WTC11 (cell line): ENCODE results near the gene PHF13.

ENCODE experiments used
- TP53 ChIP-seq: sonication (generic); formaldehyde crosslinking; IDR thresholded peaks from 2 replicates; pipeline ENCODE4 v1.8.1; 2023; ENCODE audit warnings: mild to moderate bottlenecking, missing genetic modification reagents
- TF ChIP-seq, protein P1 (sequence below): sonication (generic); formaldehyde crosslinking; IDR thresholded peaks from 2 replicates; pipeline ENCODE4 v1.8.1; 2022; ENCODE audit warnings: low read depth, missing genetic modification reagents, borderline replicate concordance
- TF ChIP-seq, protein P2 (sequence below): sonication (generic); formaldehyde crosslinking; IDR thresholded peaks from 2 replicates; pipeline ENCODE4 v1.8.0; 2023; ENCODE audit warnings: missing genetic modification reagents, mild to moderate bottlenecking, borderline replicate concordance
- TF ChIP-seq, protein P3 (sequence below): fragments of 250-450 bp; sonication (Bioruptor Pico); IDR thresholded peaks from 2 replicates; pipeline ENCODE4 v1.9.0; 2021; ENCODE audit warnings: mild to moderate bottlenecking
- TF ChIP-seq, protein P4 (sequence below): sonication (generic); formaldehyde crosslinking; IDR thresholded peaks from 2 replicates; pipeline ENCODE4 v1.8.0; 2022; ENCODE audit warnings: mild to moderate bottlenecking, missing genetic modification reagents

DNA sequence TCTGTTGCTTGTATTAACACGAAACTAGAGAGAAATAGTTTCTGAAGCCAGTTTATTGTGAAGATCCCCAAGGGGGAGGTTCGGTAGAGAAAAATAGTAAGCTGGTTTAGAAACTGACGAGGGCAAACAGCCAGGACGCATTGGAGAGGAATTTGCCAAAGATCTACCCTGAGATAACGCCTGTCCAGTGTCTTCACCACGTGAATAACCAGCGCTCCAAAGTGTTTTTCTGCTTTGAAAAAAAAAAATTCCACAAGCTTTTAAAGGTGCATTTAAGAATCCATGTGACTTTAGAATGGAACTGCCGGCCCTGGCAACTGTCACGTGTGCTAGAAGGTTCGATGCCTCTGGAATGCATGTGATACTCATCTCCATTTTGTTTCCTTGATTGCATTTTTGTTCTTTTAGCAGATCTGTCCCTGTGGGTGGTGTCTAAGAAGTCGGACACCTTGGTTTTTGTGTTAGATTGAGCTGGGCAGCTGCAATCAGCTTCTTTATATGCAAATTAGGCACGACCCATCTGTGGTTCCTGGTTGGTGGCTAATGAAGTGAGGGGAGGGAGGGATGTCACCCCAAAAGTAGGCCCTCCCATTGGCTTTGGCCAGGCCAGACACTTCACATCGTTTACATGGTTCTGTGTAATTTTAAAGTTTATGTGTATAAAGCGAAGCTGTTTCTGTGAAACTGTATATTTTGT is 9.9 kb downstream of the PHF13 start:
- TF ChIP-seq, protein P1, sequence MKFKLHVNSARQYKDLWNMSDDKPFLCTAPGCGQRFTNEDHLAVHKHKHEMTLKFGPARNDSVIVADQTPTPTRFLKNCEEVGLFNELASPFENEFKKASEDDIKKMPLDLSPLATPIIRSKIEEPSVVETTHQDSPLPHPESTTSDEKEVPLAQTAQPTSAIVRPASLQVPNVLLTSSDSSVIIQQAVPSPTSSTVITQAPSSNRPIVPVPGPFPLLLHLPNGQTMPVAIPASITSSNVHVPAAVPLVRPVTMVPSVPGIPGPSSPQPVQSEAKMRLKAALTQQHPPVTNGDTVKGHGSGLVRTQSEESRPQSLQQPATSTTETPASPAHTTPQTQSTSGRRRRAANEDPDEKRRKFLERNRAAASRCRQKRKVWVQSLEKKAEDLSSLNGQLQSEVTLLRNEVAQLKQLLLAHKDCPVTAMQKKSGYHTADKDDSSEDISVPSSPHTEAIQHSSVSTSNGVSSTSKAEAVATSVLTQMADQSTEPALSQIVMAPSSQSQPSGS, result no peak
- no peak for TF ChIP-seq TP53 (CRISPR knock-in tag)
- TF ChIP-seq, protein P2, sequence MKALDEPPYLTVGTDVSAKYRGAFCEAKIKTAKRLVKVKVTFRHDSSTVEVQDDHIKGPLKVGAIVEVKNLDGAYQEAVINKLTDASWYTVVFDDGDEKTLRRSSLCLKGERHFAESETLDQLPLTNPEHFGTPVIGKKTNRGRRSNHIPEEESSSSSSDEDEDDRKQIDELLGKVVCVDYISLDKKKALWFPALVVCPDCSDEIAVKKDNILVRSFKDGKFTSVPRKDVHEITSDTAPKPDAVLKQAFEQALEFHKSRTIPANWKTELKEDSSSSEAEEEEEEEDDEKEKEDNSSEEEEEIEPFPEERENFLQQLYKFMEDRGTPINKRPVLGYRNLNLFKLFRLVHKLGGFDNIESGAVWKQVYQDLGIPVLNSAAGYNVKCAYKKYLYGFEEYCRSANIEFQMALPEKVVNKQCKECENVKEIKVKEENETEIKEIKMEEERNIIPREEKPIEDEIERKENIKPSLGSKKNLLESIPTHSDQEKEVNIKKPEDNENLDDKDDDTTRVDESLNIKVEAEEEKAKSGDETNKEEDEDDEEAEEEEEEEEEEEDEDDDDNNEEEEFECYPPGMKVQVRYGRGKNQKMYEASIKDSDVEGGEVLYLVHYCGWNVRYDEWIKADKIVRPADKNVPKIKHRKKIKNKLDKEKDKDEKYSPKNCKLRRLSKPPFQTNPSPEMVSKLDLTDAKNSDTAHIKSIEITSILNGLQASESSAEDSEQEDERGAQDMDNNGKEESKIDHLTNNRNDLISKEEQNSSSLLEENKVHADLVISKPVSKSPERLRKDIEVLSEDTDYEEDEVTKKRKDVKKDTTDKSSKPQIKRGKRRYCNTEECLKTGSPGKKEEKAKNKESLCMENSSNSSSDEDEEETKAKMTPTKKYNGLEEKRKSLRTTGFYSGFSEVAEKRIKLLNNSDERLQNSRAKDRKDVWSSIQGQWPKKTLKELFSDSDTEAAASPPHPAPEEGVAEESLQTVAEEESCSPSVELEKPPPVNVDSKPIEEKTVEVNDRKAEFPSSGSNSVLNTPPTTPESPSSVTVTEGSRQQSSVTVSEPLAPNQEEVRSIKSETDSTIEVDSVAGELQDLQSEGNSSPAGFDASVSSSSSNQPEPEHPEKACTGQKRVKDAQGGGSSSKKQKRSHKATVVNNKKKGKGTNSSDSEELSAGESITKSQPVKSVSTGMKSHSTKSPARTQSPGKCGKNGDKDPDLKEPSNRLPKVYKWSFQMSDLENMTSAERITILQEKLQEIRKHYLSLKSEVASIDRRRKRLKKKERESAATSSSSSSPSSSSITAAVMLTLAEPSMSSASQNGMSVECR, result no peak
- TF ChIP-seq, protein P3, sequence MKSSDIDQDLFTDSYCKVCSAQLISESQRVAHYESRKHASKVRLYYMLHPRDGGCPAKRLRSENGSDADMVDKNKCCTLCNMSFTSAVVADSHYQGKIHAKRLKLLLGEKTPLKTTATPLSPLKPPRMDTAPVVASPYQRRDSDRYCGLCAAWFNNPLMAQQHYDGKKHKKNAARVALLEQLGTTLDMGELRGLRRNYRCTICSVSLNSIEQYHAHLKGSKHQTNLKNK (CRISPR knock-in tag), result no peak
- TF ChIP-seq, protein P4, sequence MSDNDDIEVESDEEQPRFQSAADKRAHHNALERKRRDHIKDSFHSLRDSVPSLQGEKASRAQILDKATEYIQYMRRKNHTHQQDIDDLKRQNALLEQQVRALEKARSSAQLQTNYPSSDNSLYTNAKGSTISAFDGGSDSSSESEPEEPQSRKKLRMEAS, result no peak
